Measurements from ENCODE around the gene PLCH1. TPM values are rescaled to one million over a fixed set of nuclear protein-coding genes. Genes with fewer than 3 reads are reported as not detected.

Gene PLCH1
- total RNA-seq, 1 donor from 2014 or later = 1.3 TPM

DNA sequence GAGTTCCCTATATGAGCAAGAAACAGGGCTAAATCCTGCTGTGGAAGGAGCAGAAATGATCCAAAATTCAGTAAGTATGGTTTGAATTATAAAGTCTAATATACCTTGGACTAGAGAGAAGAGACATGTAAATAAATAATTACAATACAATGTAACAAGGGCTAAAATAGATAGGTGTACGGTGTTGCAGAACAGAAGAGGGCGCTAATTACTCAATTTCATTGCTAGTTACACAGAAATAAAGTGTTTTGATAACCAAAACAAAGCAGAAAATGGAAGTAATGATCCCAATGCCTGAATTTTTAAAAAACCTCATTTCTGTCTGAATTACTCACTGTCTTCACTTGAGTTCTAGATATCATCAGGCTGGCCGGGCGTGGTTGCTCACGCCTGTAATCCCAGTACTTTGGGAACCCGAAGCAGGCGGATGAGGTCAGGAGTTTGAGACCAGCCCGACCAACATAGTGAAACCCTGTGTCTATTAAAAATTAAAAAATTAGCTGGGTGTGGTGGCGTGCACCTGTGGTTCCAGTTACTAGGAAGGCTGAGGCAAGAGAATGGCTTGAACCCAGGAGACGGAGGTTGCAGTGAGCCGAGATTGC, 8.3 kb upstream of the PLCH1 start:
- DNase-seq (ENCODE audit: low spot score in 2 of 2, unreplicated experiment in 2 of 2) = no peak
- Mint-ChIP-seq H3K4me3 (no peak overlapping the region), H3K4me1 (peaks cover 10% of the 10 kb centered on the region), H3K27ac (no peak overlapping the region), H3K36me3 (peaks cover 2% of the 10 kb centered on the region), H3K27me3 (ENCODE audit: low read depth) (no peaks in the 10 kb centered on the region), H3K9me3 (no peaks in the 10 kb centered on the region)
- TF ChIP-seq, protein P1, sequence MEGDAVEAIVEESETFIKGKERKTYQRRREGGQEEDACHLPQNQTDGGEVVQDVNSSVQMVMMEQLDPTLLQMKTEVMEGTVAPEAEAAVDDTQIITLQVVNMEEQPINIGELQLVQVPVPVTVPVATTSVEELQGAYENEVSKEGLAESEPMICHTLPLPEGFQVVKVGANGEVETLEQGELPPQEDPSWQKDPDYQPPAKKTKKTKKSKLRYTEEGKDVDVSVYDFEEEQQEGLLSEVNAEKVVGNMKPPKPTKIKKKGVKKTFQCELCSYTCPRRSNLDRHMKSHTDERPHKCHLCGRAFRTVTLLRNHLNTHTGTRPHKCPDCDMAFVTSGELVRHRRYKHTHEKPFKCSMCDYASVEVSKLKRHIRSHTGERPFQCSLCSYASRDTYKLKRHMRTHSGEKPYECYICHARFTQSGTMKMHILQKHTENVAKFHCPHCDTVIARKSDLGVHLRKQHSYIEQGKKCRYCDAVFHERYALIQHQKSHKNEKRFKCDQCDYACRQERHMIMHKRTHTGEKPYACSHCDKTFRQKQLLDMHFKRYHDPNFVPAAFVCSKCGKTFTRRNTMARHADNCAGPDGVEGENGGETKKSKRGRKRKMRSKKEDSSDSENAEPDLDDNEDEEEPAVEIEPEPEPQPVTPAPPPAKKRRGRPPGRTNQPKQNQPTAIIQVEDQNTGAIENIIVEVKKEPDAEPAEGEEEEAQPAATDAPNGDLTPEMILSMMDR (IDR thresholded peaks at IDR 0.05; ENCODE audit: unreplicated experiment) = no peak

DNA sequence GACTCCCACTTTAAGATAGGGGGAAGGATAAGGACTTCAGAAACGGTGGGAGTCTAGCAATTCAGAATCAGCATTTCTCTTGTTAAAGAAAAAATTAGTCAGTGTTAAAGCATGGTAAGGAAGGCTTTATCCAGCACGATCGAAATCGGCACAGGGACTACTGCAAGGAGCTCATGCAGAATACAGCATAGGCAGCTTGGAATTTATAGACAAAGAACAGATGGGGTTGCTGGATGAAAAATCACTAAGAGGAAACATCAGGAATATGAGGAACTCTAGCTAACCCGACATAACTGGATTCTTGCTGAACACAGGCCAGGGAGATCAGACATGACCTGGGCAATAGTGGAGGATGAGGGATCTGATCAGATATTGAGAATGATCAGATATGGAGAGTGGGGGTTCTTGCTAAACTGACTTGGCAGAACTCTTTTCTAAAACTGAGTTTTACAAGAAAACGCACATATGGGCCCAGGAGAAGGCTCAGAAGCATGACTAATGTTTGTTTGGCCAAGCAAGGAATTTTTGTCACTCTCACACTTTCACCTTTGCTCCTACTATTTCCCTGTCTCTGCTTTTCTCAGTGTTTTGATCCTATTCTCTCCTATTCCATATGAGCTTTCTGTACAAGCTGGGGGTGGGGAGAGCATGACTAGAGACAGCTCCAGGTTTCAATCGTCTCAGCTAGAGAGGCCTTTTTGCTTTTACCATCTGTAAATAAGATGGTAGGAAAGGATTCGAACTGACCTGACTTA, 3.9 kb upstream of the PLCH1 start:
- TF ChIP-seq, protein P1 (IDR thresholded peaks at IDR 0.05; ENCODE audit: unreplicated experiment) = no peak
- no peaks in the 10 kb centered on the region for H3K36me3 Mint-ChIP-seq
- H3K27ac Mint-ChIP-seq = no peak overlapping the region
- H3K4me1 Mint-ChIP-seq = peaks cover 33% of the 10 kb centered on the region
- DNase-seq (ENCODE audit: low spot score in 2 of 2, unreplicated experiment in 2 of 2) = no peak
- no peaks in the 10 kb centered on the region for H3K9me3 Mint-ChIP-seq
- peaks cover 31% of the 10 kb centered on the region for H3K27me3 Mint-ChIP-seq (ENCODE audit: low read depth)
- H3K4me3 Mint-ChIP-seq = no peak overlapping the region

DNA sequence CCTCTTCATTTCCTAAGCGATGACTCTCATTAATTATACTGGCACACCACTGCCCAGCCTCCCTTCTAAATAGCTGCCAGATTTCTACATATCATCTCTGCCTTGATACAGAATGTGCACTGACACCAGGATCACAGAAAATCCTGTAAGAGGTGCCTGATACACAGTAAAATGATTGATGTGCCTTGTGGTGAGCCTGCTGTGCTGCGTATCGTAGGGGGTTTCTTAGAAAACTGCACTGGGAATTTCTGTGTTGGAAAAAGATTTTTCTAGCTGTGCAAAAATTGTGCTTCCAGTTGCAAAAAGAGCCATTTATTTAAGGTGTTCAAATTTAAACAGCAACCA, 3.0 kb upstream of the PLCH1 start:
- H3K27ac Mint-ChIP-seq = no peak overlapping the region
- peaks cover 37% of the 10 kb centered on the region for H3K27me3 Mint-ChIP-seq (ENCODE audit: low read depth)
- H3K36me3 Mint-ChIP-seq = no peaks in the 10 kb centered on the region
- peaks cover 38% of the 10 kb centered on the region for H3K4me1 Mint-ChIP-seq
- H3K4me3 Mint-ChIP-seq = no peak overlapping the region
- TF ChIP-seq, protein P1 (IDR thresholded peaks at IDR 0.05; ENCODE audit: unreplicated experiment) = no peak
- no peak for DNase-seq (ENCODE audit: low spot score in 2 of 2, unreplicated experiment in 2 of 2)
- H3K9me3 Mint-ChIP-seq = no peaks in the 10 kb centered on the region

DNA sequence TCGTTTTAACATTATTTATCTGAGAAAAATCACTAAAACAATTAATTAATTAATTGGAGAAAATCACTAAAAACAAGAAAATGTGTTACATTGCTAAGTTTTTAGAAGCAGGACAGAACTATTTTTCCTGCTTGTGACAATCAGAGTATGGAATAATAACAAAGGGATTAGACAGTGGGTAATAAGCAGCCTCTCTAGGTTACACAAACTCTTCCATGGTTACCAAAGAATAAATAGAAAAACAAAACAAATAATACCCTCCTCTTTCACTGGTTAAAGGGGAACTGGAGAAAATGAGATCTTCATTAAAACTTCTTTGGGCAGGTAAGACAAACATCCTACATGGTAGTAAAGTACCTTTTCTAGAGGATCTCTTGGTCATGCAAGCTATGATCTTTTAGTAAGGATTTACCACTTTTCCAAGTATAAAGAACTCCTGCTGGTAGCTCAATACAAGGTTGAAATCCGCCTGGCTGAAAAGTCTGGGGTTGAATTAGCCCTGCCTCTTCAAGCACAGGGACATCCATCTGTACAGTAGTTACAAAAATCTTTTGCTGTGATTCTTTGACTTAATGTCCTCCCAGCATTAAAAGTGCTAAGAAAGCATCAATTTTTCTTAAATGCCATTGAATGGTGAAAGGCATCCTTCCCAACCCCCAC, 2.5 kb upstream of the PLCH1 start:
- Mint-ChIP-seq H3K4me3 (no peak overlapping the region), H3K36me3 (no peaks in the 10 kb centered on the region), H3K4me1 (peaks cover 43% of the 10 kb centered on the region), H3K27me3 (ENCODE audit: low read depth) (peaks cover 42% of the 10 kb centered on the region), H3K9me3 (no peaks in the 10 kb centered on the region), H3K27ac (no peak overlapping the region)
- TF ChIP-seq, protein P1 (IDR thresholded peaks at IDR 0.05; ENCODE audit: unreplicated experiment) = no peak
- DNase-seq (ENCODE audit: low spot score in 2 of 2, unreplicated experiment in 2 of 2) = no peak

DNA sequence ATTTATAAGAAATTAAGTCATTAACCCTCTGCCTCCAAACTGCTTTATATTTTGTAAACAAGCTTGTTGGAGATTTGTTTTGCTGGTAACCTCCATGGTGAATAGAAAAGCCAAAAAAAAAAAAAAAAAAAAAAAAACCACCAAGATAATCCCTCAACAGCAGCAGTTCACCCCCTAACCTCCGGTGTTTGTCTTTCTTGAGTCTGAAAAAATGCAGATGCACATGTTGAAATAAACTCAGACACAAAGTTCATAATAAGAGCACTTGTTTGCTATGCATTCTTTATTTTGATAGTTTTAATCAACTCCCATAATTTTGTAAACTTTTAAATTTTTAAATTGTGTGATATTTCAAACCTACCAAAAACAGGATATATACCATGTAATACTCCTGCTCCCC, 1.8 kb upstream of the PLCH1 start:
- Mint-ChIP-seq H3K9me3 (no peaks in the 10 kb centered on the region), H3K27me3 (ENCODE audit: low read depth) (peaks cover 44% of the 10 kb centered on the region), H3K4me3 (no peak overlapping the region), H3K4me1 (peaks cover 45% of the 10 kb centered on the region), H3K27ac (no peak overlapping the region), H3K36me3 (no peaks in the 10 kb centered on the region)
- TF ChIP-seq, protein P1 (IDR thresholded peaks at IDR 0.05; ENCODE audit: unreplicated experiment) = no peak
- no peak for DNase-seq (ENCODE audit: low spot score in 2 of 2, unreplicated experiment in 2 of 2)

Measured in mesothelial cell of epicardium (in vitro differentiated cells).